8988T (cell line): ENCODE data around the gene TNIK.
"Not testable (repeated sequence)": the region's sequence is repeated elsewhere in the genome, so short reads cannot be mapped to it uniquely, and the experiment has no call there.

Experiments
- DNase-seq: peaks from one replicate; pipeline ENCODE4 v3.0.0; 2011

Gene TNIK

DNA sequence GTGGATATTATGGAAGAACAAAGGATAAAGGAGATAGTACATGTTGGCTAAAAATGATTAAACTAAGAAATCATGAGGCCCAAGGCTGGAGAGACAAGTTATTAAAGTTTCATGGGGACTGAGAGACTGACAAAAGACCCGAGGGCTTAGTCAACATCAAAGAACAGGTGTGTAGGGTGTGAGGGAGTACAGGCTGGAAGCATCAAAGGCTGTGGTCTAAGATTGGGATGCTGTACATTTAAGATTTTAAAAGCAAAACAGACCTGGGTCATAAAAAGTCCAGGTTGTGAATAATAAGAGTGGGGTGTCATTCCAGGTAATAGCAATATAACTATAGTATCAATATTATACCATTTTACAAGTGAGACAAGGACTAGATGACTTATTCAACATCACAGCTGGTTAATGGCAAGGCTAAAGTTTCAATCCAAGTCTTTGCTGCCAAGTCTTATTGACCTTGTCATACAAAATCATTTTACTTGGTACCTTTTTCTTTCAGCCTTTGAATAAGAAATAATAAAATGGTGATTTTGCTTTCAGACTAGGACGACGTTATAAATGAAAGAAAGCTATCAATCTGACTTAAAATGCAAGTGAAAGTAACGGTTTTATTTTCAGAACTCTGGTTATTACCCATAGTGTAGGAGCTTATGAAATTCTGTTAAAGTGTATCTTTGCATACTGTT lies 211.6 kb downstream of the TNIK start:
- DNase-seq: no peak

DNA sequence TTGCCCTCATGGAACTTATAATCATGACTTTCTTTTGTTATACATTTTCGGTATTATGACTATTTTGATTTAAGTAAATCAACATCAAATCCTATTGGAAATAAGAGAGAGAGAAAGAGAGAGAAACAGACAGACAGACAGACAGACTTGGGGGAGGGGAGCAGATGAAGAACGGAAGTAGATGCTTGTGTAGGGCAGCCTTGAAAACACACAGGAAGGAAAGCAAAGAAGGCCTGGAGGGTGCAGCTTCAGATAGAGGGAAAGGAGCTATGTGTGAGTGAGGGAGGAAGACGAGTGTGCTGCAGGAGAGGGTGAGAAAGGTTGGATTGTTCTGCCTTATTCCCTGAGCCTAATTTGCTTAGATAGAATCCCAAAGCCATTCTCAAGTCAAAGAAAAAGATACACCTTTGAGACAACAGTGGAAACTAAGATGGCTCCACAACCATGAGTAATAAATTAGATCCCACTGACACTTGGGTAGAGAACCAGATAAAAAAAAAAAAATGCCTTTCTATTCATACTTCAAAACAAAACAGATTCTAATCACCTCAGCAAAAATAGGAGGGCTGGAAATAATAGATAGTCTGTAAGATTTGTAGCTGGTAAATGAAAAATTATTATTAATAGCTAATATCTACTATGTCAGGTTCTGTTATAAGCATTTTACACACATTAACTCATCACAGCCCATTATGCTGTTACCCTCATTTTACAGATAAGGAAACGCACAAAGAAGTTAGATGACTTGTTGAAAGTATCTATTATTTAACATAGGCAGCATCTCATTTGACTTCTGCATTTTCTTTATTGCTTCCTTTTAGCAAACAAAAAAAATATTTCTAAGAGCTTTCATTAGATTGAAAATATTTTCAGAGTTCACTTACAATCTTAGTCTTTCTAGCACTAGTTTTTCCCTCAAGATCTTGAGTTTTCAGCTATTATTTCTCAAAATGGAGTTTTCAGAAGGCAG lies 214.1 kb downstream of the TNIK start:
- no peak for DNase-seq

DNA sequence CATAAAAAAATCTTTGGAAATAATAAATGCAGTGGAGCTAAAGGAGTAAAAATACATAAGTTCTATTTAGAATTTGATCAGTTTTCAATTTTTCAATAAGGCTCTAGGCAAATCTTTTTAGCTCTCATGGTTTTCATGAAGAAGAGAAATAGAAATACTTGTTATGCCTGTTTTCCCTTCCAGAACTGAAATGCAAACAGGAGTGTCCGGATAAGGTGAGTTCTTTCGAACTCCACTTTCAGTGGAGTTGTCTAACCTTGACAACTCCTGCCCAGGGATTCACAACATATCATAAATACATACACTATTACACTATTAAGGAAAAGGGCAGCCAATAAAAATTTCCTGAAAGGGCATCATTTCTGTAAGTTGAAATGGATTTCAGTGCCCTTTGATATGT lies 217.3 kb downstream of the TNIK start:
- no peak for DNase-seq

DNA sequence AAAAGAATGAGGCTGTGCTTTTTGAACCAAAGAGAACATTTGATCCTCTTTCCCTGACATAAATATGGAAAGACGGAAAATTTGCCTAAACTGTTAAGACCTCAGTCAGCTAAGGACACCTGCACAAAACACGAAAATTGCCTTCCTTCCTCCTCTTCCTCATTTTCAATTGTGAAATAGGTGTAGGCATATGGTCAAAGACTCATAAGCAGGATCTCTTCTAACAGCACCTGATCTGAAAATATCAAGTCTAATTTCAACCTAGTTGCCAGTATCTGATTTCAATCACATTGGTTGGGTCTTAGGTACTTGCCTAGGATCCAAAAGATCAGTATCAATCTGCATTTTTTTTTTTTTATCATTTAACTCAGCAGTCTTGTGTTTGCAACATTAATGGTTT lies 218.0 kb downstream of the TNIK start:
- DNase-seq: no peak

DNA sequence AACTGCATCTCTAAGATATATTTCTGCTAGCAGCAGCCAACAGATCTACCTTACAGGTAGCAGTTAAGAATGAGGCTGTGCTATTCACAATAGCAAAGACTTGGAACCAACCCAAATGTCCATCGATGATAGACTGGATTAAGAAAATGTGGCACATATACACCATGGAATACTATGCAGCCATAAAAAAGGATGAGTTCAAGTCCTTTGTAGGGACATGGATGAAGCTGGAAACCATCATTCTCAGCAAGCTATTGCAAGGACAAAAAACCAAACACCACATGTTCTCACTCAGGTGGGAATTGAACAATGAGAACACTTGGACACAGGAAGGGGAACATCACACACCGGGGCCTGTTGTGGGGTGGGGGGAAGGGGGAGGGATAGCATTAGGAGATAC lies 218.6 kb downstream of the TNIK start:
- DNase-seq: not testable (repeated sequence)

DNA sequence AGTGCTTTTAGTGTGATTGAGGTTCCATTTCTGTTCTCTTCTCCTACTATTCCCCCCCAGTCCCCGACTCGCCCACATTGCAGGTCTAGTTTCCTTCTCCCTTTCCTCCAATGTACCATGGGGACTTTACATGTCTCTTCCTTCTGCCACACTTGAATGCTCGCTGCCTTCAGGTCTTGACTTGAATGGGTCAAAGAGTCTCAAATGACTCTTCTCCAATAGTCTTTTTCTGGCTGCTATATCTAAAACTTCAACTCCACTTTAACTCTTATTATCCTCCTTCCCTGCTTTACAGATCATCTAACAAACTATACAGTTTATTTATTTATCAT lies 219.7 kb downstream of the TNIK start:
- DNase-seq: no peak

DNA sequence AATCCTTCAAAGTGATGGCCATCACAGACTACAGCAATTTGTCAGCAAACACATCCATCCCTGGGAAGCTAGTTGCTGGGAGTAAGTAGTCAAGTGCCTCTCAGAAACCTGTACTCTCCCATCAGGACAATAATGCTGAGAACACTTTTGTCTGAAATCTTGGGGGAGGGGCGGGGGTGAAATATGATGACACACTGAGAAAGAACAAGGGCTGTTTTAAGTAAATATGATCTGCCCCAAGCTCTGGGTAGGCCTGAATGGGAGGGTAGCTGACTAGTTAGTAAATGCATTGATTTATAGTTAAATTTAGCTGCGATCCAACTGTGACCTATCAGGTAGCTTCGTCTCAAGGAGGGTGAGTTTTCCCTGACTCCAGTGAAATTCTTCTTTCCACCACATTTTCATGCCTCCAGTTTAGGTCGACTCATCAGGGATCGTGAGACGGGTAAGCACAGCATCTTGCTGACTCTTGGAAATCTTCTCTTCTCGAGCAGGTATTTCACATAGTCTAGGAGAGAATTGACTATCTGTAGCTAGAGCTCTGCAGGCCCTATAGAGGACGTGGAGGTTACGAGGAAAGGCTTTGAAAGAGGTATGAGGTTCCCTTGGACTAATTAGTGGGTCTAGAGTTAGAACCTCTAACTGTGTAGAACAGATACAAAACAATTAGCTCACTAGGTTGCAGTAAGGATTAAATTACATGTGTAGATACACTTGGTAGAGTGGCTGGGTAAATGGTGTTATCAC lies 220.3 kb downstream of the TNIK start:
- DNase-seq: no peak

DNA sequence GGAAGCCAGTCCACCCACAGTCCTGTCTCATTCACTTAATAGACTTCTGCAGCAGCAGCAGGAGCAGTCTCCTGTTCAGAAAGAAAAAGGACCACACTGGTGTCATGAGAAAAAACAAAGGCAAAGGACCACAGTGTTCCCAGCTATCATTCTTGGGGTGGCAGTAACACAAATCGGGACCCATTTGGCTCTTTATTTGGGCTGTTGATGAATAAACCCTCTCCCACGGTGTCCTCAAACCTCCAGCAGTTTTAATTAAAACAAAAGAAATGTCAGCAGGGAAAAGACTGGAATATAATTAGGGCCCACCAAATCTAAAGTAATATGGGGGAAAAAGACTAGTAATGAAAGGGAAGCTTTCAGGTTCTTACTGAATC lies 223.2 kb downstream of the TNIK start:
- no peak for DNase-seq

DNA sequence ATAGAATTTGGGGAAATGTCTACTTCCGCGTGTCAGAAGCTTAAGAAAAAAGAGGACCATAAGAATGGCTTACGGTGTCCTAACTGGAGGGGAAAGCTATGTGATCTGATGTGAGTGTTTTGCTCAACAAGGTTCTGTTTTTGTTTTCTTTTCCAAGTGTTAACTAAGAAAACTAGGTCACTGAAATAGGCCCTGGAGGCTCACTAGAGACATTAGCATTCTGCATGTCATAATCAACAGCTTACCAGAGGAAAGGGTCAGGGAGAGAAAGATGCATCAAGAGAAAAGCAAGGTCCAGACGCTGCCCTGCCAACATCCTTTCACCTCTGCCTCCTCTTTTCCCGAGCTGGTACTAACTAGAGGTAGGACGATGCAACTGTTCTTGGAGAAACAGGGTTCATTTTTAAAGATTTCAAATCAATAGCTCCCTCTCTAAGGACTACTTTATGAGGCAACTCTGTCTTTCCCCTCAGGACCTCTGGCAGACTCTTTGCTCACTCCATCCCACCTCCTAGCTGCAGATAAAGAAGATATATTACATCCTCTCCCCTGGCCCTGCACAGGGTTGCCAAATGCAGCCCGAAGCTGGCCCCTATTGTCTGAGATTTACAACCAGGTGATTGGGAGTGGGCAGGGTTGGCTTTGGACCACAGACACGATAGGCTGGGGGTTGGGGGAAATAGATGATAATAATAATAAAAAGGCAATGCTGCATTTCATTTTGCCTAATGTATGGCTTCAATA lies 223.8 kb downstream of the TNIK start:
- DNase-seq: no peak

DNA sequence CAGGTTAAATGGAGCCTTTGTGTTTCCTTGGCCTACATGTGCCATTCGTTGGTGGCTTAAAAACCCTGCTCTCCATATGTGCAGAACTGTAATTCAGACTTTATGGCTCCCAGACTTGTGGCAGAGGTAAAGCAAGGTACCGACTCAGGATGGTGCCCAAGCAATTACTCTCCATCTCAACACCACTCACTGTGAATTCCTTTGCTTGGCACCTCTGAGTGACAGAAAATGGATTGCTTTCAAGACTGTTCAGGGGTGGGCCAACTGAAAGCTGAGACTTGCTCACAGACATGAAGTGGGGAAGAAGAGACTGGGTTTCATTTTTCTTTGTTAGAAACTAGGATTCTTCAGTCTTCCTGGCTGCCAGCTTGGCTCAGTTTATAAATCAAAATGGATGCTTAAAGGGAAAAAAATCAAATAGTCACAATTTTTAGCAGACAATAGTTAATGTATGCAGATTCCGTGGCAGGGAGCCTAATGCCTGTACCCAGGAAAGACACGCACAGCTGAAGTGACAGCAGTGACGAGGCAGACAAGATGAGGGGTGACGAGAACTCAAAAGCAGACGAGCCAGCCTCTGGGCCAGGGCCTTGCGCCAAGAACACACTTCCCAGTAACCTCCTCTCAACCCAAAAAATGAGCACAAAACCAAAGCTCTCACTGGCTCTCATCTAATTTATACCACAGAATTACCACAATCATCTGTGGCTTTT lies 225.8 kb downstream of the TNIK start:
- DNase-seq: no peak

DNA sequence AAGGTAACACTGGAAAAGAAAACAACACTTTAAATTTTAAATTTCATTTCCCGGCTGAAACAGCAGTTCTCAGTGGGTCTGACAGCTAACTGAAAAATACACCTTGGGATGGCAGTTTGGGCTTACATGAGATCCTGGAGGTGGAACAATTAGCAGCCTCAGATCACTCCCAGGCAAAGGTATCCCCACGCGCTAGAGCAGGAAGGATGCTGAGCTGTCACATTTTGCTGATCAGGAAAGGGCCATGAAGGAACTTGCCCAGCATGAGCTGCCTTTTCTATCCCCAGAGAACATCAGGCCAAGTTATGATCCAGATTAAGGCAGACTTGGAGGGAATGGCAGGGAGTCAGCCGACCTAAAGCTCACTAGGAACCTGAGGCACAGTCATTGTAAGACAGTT lies 228.8 kb downstream of the TNIK start:
- DNase-seq: no peak

DNA sequence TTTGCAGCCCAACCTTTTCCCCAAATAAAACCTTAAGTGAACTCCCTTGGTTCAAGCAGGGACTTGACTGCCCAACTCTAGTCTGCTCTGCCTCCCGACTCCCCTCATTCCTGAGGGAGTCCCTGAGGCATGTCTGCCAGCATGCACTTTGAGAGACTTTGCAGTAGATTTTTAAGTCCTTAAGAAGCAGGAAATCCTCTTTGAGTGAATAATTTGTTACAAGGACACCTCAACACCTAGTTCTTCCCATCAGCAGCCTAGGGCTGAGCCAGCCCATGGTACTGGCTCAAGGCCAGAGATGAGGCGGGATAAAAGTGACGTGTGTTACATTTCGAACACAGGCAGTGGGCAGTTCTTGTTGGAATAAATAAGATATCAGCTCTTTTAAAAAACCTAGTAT lies 229.3 kb downstream of the TNIK start:
- DNase-seq: no peak

DNA sequence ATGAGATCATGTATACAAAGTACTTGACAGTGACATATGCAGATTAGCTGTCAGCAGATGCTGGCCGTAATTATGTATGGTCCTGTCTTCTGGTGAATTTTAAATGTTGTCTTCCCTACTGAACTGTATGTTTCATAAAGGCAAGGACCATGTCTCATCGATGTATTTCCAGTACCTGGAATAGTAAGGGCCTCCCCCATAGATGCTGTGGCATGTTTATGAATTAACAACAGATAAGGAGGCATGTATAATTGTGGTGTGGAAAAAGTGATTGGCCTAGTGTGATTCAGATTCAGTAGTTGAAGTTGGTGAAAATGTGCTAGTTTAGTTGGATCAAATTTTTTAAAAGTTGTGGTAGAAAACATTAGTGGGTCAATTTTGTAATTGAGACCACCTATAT lies 231.0 kb downstream of the TNIK start:
- DNase-seq: no peak

DNA sequence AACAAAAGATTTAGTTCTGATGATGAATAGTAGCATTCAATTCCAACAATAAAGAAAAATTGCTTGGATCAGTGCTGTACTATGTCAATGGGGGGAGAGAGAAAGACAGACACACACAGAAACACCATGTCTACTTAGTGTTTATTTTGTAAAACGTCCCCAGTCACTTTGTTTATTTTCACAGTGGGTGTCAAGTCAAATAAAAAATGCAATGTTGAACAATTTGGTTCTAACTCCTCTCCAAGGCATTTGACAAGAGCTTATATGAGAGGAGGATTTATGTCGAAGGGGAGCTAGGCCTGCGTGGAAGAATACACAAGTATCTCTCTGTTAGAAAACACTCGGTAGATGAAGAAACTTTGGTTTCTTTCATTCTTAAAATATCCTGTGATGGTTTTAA lies 232.0 kb downstream of the TNIK start:
- DNase-seq: no peak

DNA sequence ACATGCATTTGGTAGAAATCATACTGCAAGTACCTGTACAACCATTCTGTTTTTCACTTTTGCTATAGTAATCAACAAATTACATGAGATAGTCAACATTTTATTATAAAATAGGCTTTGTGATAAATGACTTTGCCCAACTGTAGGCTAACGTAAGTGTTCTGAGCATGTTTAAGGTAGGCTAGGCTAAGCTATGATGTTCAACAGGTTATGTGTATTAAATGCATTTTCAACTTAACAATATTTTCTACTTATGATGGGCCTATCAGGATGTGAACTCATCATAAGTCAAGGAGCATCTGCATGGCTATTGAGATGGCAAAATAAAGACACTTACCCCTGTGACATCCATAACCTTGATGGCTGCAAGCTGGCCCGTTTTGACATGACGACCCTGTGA lies 232.4 kb downstream of the TNIK start:
- no peak for DNase-seq

DNA sequence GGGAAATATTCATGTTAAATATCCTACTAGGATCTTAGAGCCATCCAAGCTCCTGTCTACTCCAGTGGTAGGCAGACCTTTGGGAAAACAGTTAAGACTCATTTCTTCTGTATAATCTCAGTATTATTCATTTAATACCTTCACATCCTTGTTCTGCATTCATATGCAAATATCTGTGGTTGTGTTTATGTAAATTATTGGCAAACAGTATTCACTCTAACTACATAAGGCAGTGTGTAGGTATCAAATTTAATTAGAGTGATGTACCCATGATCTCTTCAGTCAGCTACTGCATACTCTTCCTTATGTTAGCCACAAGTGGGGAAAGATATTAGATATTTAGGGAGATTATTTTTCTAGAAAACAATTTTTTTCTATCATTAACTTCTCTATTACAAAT lies 232.8 kb downstream of the TNIK start:
- DNase-seq: no peak

DNA sequence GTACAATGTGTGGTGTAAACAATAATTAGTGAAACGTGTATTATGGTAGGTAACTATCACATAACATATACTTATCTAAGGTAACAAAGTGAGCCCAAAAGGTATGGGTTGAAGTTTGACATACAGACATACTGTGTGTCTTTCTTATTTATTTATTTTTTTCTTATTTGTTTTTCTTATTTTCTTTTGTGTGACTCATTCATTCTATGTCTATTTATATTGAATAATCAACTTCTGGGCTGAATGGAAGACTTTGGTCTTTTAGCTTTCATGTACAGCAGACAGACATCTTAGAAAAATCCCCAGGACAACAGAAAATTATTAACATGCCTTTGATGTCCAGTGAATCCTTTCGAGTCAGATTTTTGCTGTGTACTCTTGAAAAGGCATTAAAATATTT lies 233.4 kb downstream of the TNIK start:
- no peak for DNase-seq

DNA sequence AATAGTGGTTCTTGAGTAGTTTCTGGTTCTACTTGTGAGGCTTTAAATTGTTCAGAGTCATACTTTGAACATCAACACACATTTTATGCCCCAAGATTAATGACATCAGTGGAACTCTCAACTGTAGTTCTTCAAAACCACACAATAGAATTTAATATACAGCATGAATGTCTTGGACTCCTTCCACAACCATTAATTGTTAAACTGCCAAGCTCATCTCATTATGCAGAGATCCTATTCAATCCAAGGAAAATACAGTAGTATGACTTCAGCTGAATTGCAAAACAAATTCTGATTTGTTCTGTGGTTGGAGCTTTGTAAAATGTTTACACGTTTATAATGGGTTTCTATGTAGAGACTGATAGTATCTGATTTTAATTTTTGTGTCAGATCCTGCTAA lies 234.5 kb downstream of the TNIK start:
- DNase-seq: no peak

DNA sequence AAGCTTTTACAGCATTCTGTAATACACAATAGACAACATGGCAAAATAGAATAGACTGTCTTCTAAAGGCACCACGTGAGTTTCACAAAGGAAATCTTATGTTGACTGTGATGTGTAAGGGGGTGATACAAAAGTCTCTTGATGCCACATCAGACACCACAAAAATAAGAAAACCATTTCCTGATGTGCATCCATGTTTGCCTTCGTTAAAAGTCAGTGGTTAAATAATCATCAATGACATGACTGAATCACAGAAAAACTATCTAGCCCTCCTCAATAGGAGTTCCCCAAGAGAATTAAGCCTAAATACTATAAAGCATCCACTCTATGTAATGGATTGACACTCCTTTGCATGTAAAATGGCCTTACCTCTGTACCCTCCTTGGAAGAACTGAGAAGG lies 235.0 kb downstream of the TNIK start:
- DNase-seq: no peak

DNA sequence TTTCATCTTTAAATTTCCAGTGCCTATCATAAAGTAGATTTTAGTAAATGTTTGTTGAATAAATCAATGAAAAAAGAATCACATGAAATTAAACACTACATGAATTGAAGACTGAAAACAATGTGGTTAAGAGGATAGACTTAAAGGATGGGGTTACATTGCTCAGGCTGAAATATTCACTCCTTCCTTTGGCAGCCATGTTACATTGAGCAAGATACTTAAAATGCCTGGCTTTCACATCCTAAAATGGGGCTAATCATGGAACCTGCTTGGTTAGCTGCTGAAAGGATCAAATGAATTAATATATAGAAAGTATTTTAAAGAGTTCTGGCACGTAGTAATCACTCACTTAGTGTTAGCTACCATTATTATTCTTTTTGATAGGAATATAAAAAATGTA lies 236.8 kb downstream of the TNIK start:
- DNase-seq: no peak

DNA sequence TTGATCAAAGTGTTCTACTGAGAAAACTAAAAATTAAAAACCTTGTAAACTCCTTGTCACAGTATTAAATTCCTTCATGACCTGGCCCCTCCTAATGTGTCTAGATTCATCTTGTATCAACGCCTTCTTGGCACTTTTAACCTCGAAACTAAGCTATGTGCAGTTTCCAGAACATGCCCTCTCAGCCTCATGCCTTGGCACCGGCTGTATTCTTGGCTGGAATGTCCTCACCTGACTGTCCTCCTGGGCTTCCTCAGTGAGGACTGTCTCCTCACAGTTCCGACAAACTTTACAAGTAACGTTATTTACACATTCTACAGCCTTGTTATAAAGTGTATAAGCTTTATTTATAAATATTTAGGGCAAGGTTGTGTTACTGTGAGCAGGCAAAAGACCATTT lies 237.2 kb downstream of the TNIK start:
- no peak for DNase-seq

DNA sequence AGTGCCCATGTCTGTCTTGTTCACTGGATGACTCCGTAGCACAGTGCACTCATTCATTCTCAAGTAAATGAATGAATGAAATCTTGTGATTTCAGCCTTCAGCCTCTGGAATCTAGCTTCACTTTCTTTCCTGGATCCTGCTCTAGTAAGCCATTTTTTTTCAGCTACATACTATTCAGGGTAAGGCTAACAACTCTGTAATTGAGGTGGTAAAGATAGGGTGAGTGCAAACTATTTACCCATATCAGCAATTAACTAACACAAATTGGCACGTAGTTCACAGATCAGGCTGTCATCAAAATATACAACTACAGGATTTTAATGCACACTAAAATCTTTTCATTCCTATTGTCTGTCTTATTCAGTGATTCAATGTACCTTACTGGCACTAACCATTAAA lies 238.6 kb downstream of the TNIK start:
- DNase-seq: no peak

DNA sequence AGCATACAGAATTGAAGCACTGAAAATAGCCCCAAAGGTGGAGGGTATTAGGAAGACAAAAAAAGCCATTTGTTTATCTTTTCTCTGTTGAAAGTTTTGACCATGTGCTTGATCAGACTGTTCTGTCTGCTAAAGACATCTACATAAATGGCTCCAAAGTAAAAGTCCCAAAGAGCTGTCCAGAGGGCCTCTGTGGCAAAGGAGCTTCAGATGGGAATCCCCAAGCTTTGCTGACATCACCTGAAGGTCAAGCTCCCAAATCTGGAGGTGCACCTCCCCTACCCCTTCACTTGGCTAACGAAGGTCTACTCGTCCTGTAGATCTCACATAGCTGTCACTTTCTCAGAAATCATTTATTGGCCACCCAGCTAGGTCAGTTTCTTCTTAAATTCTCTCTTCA lies 239.1 kb downstream of the TNIK start:
- DNase-seq: no peak
